H1 (cell line): ENCODE results near the gene FOXP4. TPM values are rescaled to one million over a fixed set of nuclear protein-coding genes. Genes with fewer than 3 reads are reported as not detected.

ENCODE experiments used
- CTCF ChIA-PET: fragments of 300-600 bp; sonication (Branson Sonifier 250); formaldehyde crosslinking; loops from one replicate; lab custom pipeline; 2021; ENCODE audit not compliant: partially characterized antibody; lab: Charles Lee
- POLR2A ChIA-PET: fragments of 300-600 bp; sonication (Branson Sonifier 250); formaldehyde crosslinking; loops from one replicate; lab custom pipeline; 2021; ENCODE audit warnings: inconsistent platforms; ENCODE audit not compliant: partially characterized antibody; lab: Charles Lee
- DNase-seq, 2 experiments: peaks; one replicate each; pipeline versions ENCODE4 v3.0.0 to v3.0.0-alpha.2; 2010 to 2022; ENCODE audit warnings: low spot score in 2 of 2, low read depth in 1 of 2, mixed read lengths in 1 of 2
- FAIRE-seq: peaks from 2 replicates; lab custom pipeline; 2011; peaks lifted over from hg19 to GRCh38; lab: Jason Lieb, UNC
- H2AFZ ChIP-seq: 2 replicates; pipeline ENCODE4 v1.8.1; 2012; ENCODE audit warnings: low read length, inconsistent platforms
- H2AK5ac ChIP-seq: 2 replicates; pipeline ENCODE4 v1.6.1; 2013; ENCODE audit warnings: low read depth, low read length
- H2BK120ac ChIP-seq: replicated peaks from 2 replicates; pipeline ENCODE3; 2013; ENCODE audit warnings: low read depth, low read length, inconsistent platforms
- H2BK12ac ChIP-seq: 2 replicates; pipeline ENCODE4 v1.6.1; 2013; ENCODE audit warnings: low read depth, low read length
- H2BK15ac ChIP-seq: 2 replicates; pipeline ENCODE4 v1.6.1; 2013; ENCODE audit warnings: low read length
- H2BK20ac ChIP-seq: 2 replicates; pipeline ENCODE4 v1.6.1; 2013; ENCODE audit warnings: low read length
- H2BK5ac ChIP-seq: 2 replicates; pipeline ENCODE4 v1.6.1; 2013; ENCODE audit warnings: low read depth, low read length
- H3K14ac ChIP-seq: 2 replicates; pipeline ENCODE4 v1.6.1; 2013; ENCODE audit warnings: inconsistent platforms; ENCODE audit not compliant: insufficient read length
- H3K18ac ChIP-seq: 2 replicates; pipeline ENCODE4 v1.6.1; 2013; ENCODE audit warnings: low read length; ENCODE audit errors: extremely low read depth
- H3K23ac ChIP-seq: 2 replicates; pipeline ENCODE4 v1.6.1; 2013; ENCODE audit warnings: inconsistent platforms; ENCODE audit not compliant: insufficient read length
- H3K23me2 ChIP-seq: 2 replicates; pipeline ENCODE4 v1.6.1; 2013; ENCODE audit warnings: low read depth, low read length
- H3K27ac ChIP-seq: 2 replicates; pipeline ENCODE4 v1.6.1; 2011; ENCODE audit warnings: low read depth, low read length, inconsistent platforms
- H3K27me3 ChIP-seq, 4 experiments: replicated peaks in 1 of 4; 1 replicate in 1 of 4; 2 replicates in 3 of 4; pipeline versions ENCODE4 v1.6.1 to v1.8.1; 2011 to 2013; ENCODE audit warnings: low read length in 3 of 4, mild to moderate bottlenecking in 3 of 4, inconsistent platforms in 2 of 4, mixed read lengths in 2 of 4, moderate library complexity in 1 of 4; ENCODE audit not compliant: control insufficient read depth in 3 of 4, insufficient read depth in 3 of 4; ENCODE audit errors: extremely low read depth in 1 of 4
- H3K36me3 ChIP-seq, 4 experiments: 2 replicates each; pipeline versions ENCODE4 v1.6.1 to v1.8.1; 2011 to 2013; ENCODE audit warnings: mild to moderate bottlenecking in 4 of 4, low read length in 3 of 4, moderate library complexity in 2 of 4, control low read depth in 1 of 4, inconsistent platforms in 1 of 4; ENCODE audit not compliant: insufficient read depth in 4 of 4, control insufficient read depth in 2 of 4
- H3K4ac ChIP-seq: replicated peaks from 2 replicates; pipeline ENCODE3; 2013; ENCODE audit warnings: low read length, low read depth, mixed read lengths, inconsistent platforms; ENCODE audit not compliant: insufficient read length
- H3K4me1 ChIP-seq, 4 experiments: replicated peaks in 1 of 4; 1 replicate in 1 of 4; 2 replicates in 3 of 4; pipeline versions ENCODE4 v1.6.1 to v1.8.1; 2011 to 2013; ENCODE audit warnings: low read length in 3 of 4, inconsistent platforms in 2 of 4, mixed read lengths in 1 of 4; ENCODE audit not compliant: insufficient read depth in 4 of 4, control insufficient read depth in 3 of 4
- H3K4me2 ChIP-seq, 2 experiments: 2 replicates each; pipeline versions ENCODE4 v1.6.1 to v1.8.1; 2011 to 2013; ENCODE audit warnings: low read depth in 2 of 2, low read length in 2 of 2, control low read depth in 1 of 2, inconsistent platforms in 1 of 2, mild to moderate bottlenecking in 1 of 2; ENCODE audit not compliant: insufficient read depth in 1 of 2
- H3K4me3 ChIP-seq, 4 experiments: fragments of 200-600, 300-600 bp in 1 of 4; sonication (generic), shearing (Covaris generic), sonication (Bioruptor Twin) in 1 of 4; 2 replicates each; pipeline versions ENCODE4 v1.5.1 to v1.8.1; 2011 to 2016; ENCODE audit warnings: low read length in 4 of 4, low read depth in 3 of 4, control low read depth in 2 of 4, inconsistent platforms in 2 of 4, mild to moderate bottlenecking in 2 of 4, mixed read lengths in 1 of 4, moderate library complexity in 1 of 4; ENCODE audit not compliant: insufficient read depth in 2 of 4; ENCODE audit errors: extremely low read depth in 1 of 4
- H3K56ac ChIP-seq: replicated peaks from 2 replicates; pipeline ENCODE3; 2013; ENCODE audit warnings: low read depth, mild to moderate bottlenecking, mixed read lengths, low read length, inconsistent platforms; ENCODE audit not compliant: insufficient read length
- H3K79me1 ChIP-seq: 2 replicates; pipeline ENCODE4 v1.6.1; 2013; ENCODE audit warnings: low read depth, low read length, control low read depth
- H3K79me2 ChIP-seq, 2 experiments: 2 replicates each; pipeline versions ENCODE4 v1.6.1 to v1.8.1; 2012 to 2013; ENCODE audit warnings: low read length in 2 of 2, mild to moderate bottlenecking in 2 of 2, inconsistent platforms in 1 of 2; ENCODE audit not compliant: insufficient read depth in 2 of 2, control insufficient read depth in 1 of 2
- H3K9ac ChIP-seq, 4 experiments: replicated peaks in 1 of 4; 1 replicate in 1 of 4; 2 replicates in 3 of 4; pipeline versions ENCODE4 v1.6.1 to v1.8.1; 2011 to 2013; ENCODE audit warnings: low read depth in 3 of 4, low read length in 3 of 4, control low read depth in 2 of 4, mild to moderate bottlenecking in 2 of 4, moderate library complexity in 2 of 4, inconsistent platforms in 1 of 4; ENCODE audit errors: extremely low read depth in 1 of 4
- H3K9me3 ChIP-seq, 2 experiments: 2 replicates each; pipeline versions ENCODE4 v1.6.1 to v1.8.1; 2012 to 2013; ENCODE audit warnings: mild to moderate bottlenecking in 2 of 2, moderate library complexity in 2 of 2, control low read depth in 1 of 2, inconsistent platforms in 1 of 2, low read depth in 1 of 2, low read length in 1 of 2, mixed read lengths in 1 of 2; ENCODE audit not compliant: insufficient read depth in 2 of 2
- H4K20me1 ChIP-seq, 2 experiments: replicated peaks in 1 of 2; 2 replicates each; pipeline versions ENCODE3 to v1.8.1; 2011 to 2013; ENCODE audit warnings: inconsistent platforms in 2 of 2, low read length in 2 of 2, mild to moderate bottlenecking in 1 of 2; ENCODE audit not compliant: insufficient read depth in 2 of 2, control insufficient read depth in 1 of 2
- H4K5ac ChIP-seq: 2 replicates; pipeline ENCODE4 v1.6.1; 2013; ENCODE audit warnings: low read length, low read depth, mixed read lengths, inconsistent platforms; ENCODE audit not compliant: insufficient read length
- H4K8ac ChIP-seq: 2 replicates; pipeline ENCODE4 v1.8.0; 2013; ENCODE audit warnings: mild to moderate bottlenecking, moderate library complexity, low read length, inconsistent platforms; ENCODE audit not compliant: insufficient read depth; ENCODE audit errors: extremely low read depth
- H4K91ac ChIP-seq: replicated peaks from 2 replicates; pipeline ENCODE3; 2013; ENCODE audit warnings: low read length, mixed read lengths, inconsistent platforms; ENCODE audit not compliant: insufficient read length
- WGBS, 2 experiments: shearing (Covaris generic) in 1 of 2; methylation state at CpG; one replicate each; pipeline versions ENCODE4 v1.1.6 to v1.1.7; 2013 to 2015; ENCODE audit warnings: low lambda C conversion rate in 2 of 2, mixed read lengths in 2 of 2, inconsistent platforms in 1 of 2, low coverage in 1 of 2, missing lambda C conversion rate in 1 of 2; ENCODE audit not compliant: insufficient replicate concordance in 2 of 2, insufficient coverage in 1 of 2, insufficient read length in 1 of 2; ENCODE audit errors: extremely low coverage in 1 of 2, missing lambda C conversion rate in 1 of 2; 5-methylcytosine and 5-hydroxymethylcytosine counted together
- polyA plus RNA-seq, 7 experiments: library from polyadenylated mRNA; depleted of rRNA in 3 of 7; stranded (reverse) in 5 of 7; unstranded in 2 of 7; fragments of >200 nt in 5 of 7; fragments of 200-250 nt in 2 of 7; gene quantifications; 1 replicate in 5 of 7; 2 replicates in 1 of 7; 4 replicates in 1 of 7; pipeline versions ENCODE4 v1.2.1 to v1.2.3, GENCODE V29; 2011 to 2013; ENCODE audit warnings: missing spikeins in 2 of 7, mixed read lengths in 2 of 7
- total RNA-seq: library from RNA; stranded (reverse); fragmentation: NEBNext Ultra II Directional; extraction: Animal tissue kit (Norgen Biotek cat#: 25700); gene quantifications from 2 replicates; pipeline ENCODE4 v1.2.1, GENCODE V29; 2021

Gene FOXP4
- total and polyA plus RNA-seq, 2 of the 8 experiments (the other 6 are each of a cell fraction or from before 2014, with no cell fraction given): 4.8 to 13.3 TPM

- Histone ChIP-seq H3K23me2 (no peaks in the 10 kb centered on the region), H3K4ac (no peak overlapping the region), H3K4me3 (no peak overlapping the region), H4K8ac (no peak overlapping the region), H2AK5ac (no peak overlapping the region), H4K20me1 (peaks cover 0 to 2% of the 10 kb centered on the region in 2 experiments), H3K27ac (no peak overlapping the region), H3K4me2 (no peak overlapping the region), H3K79me2 (no peaks in the 10 kb centered on the region), H2BK12ac (no peak overlapping the region), H3K23ac (no peak overlapping the region), H3K27me3 (no peaks in the 10 kb centered on the region), H3K9ac (no peak overlapping the region), H3K4me1 (peaks cover 3 to 27% (median 17%) of the 10 kb centered on the region in 4 experiments), H2BK15ac (no peak overlapping the region), H2BK120ac (no peak overlapping the region), H3K79me1 (no peaks in the 10 kb centered on the region), H3K36me3 (no peaks in the 10 kb centered on the region), H2AFZ (no peak overlapping the region), H3K9me3 (no peaks in the 10 kb centered on the region), H2BK5ac (no peak overlapping the region), H4K91ac (no peak overlapping the region), H3K14ac (no peak overlapping the region), H2BK20ac (no peak overlapping the region), H3K18ac (no peak overlapping the region), H4K5ac (no peak overlapping the region), H3K56ac (no peak overlapping the region)
- no peak for DNase-seq
- ChIA-PET POLR2A (interaction anchor here (1.2 to 1.3 kb wide), 3 partner anchors 21 to 91 kb away, joined by 3 read pairs; no protein-coding TSS in a partner anchor), CTCF (interaction anchor here (0.7 to 27.7 kb wide), 18 partner anchors 10 to 228 kb away, joined by 3 to 361 read pairs (median 5); no protein-coding TSS in a partner anchor)
- 86% methylated on average over 10 of the region's 10 CpGs; no CpG with 5 or more reads in 1 of the 2 experiments for WGBS, 2 experiments
- no peak for FAIRE-seq
Observed at GRCh38 chr6:41596096-41596685, 50.0 kb downstream of the FOXP4 start.
